ENCODE data around the gene SH3RF1.
A peak's percentile ranks its signal among the peaks of the same experiment; 100 is the strongest.

- TF ChIP-seq EP300 (IDR thresholded peaks at IDR 0.05) (no peak), CTCF (IDR thresholded peaks at IDR 0.05) (no peak), POLR2AphosphoS5 (IDR thresholded peaks at IDR 0.05) (peak in 1 of 2 donors; percentile 12), POLR2A (IDR thresholded peaks at IDR 0.05; ENCODE audit: low read depth) (no peak)
Observed at GRCh38 chr4:169229571-169230028, 41.2 kb downstream of the SH3RF1 start.

Measured in esophagus muscularis mucosa (tissue), 4 donors.